Ishikawa (cell line): ENCODE results near the gene CADM1.

ENCODE experiments used
- CEBPB ChIP-seq: IDR thresholded peaks from 2 replicates; pipeline ENCODE4 v1.6.1; 2012
- CREB1 ChIP-seq: IDR thresholded peaks from 2 replicates; pipeline ENCODE4 v1.6.1; 2012; ENCODE audit warnings: low read depth
- EGR1 ChIP-seq: IDR thresholded peaks from 2 replicates; pipeline ENCODE4 v1.6.1; 2012
- EP300 ChIP-seq: IDR thresholded peaks from 2 replicates; pipeline ENCODE4 v1.6.1; 2012; ENCODE audit warnings: borderline replicate concordance
- FOXM1 ChIP-seq: IDR thresholded peaks from 2 replicates; pipeline ENCODE4 v1.6.1; 2012; ENCODE audit warnings: low read depth, borderline replicate concordance
- NFIC ChIP-seq: IDR thresholded peaks from 2 replicates; pipeline ENCODE4 v1.6.1; 2012
- RAD21 ChIP-seq: IDR thresholded peaks from 2 replicates; pipeline ENCODE4 v1.6.1; 2012; ENCODE audit warnings: low read depth
- TAF1 ChIP-seq: IDR thresholded peaks from 2 replicates; pipeline ENCODE4 v1.6.1; 2012; ENCODE audit warnings: low read depth, mild to moderate bottlenecking
- TCF12 ChIP-seq: IDR thresholded peaks from 2 replicates; pipeline ENCODE4 v1.6.1; 2012; ENCODE audit warnings: low read depth
- TEAD4 ChIP-seq: IDR thresholded peaks from 2 replicates; pipeline ENCODE4 v1.6.1; 2012
- YY1 ChIP-seq: IDR thresholded peaks from 2 replicates; pipeline ENCODE4 v1.6.1; 2012; ENCODE audit warnings: low read depth
- ZBTB7A ChIP-seq: IDR thresholded peaks from 2 replicates; pipeline ENCODE4 v1.6.1; 2012; ENCODE audit warnings: low read depth
- TF ChIP-seq, protein P1 (sequence below): IDR thresholded peaks from 2 replicates; pipeline ENCODE4 v1.6.1; 2012; ENCODE audit warnings: low read depth, mild to moderate bottlenecking
- TF ChIP-seq, protein P2 (sequence below): IDR thresholded peaks from 2 replicates; pipeline ENCODE4 v1.6.1; 2012
- TF ChIP-seq, protein P3 (sequence below): IDR thresholded peaks from 2 replicates; pipeline ENCODE4 v1.6.1; 2012

The CADM1 gene

DNA sequence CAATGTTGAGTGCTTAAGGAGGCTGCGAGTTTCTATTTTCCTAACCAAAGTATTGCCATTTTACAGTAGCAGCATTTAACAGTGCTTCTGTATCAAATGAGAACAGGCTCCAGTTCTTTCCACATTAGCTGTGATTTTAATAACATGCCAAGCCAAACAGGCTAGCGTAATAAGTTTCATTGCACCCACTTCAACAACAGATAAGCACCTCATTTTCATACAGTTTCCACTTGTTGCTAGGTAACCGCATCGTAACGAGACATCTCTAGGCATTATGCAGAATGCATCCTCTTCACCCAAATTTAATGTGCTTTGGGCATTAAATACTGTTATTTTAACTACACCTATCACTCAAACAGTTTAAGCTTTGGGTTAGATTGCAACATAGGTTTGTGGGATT is 79.0 kb downstream of the CADM1 start:
- TF ChIP-seq RAD21 = no peak
- no peak for TF ChIP-seq YY1
- no peak for TF ChIP-seq FOXM1
- TF ChIP-seq, protein P1, sequence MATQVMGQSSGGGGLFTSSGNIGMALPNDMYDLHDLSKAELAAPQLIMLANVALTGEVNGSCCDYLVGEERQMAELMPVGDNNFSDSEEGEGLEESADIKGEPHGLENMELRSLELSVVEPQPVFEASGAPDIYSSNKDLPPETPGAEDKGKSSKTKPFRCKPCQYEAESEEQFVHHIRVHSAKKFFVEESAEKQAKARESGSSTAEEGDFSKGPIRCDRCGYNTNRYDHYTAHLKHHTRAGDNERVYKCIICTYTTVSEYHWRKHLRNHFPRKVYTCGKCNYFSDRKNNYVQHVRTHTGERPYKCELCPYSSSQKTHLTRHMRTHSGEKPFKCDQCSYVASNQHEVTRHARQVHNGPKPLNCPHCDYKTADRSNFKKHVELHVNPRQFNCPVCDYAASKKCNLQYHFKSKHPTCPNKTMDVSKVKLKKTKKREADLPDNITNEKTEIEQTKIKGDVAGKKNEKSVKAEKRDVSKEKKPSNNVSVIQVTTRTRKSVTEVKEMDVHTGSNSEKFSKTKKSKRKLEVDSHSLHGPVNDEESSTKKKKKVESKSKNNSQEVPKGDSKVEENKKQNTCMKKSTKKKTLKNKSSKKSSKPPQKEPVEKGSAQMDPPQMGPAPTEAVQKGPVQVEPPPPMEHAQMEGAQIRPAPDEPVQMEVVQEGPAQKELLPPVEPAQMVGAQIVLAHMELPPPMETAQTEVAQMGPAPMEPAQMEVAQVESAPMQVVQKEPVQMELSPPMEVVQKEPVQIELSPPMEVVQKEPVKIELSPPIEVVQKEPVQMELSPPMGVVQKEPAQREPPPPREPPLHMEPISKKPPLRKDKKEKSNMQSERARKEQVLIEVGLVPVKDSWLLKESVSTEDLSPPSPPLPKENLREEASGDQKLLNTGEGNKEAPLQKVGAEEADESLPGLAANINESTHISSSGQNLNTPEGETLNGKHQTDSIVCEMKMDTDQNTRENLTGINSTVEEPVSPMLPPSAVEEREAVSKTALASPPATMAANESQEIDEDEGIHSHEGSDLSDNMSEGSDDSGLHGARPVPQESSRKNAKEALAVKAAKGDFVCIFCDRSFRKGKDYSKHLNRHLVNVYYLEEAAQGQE = no peak
- TF ChIP-seq CEBPB = no peak
- TF ChIP-seq NFIC = no peak
- TF ChIP-seq CREB1 = no peak
- no peak for TF ChIP-seq TAF1
- TF ChIP-seq EP300 = no peak

DNA sequence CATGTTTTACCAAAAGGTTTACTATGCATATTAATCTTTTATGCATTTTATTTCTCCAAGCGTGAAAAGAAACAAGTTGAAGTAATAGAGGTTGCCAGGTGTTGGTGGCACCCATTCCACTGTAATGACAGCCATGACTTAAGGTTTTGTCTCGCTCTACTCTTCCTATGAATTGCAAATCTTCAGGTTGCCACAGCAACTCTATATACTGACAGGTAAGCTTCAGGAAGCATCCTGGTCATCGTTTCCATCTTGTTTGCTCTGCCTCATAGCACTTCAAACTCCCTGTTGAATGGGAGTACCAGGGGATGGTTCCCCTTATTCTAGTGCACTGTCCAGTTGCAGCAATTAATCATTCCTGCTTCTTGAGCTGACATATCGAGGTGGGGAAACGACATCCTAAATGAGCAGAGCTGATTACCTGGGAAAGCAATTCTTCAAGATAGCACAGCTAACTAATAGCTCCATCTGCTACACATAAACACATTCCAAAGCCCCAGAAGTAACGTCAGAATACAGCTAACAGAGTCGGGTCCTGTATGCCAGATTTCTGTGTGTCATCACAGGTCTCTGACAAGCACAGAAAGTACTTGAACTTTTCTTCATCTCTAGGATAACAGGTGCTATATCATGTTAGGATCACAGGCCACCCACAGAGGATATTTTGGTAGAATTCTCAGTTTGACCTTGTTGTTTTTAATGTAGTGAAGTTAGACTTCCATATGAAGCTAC is 80.3 kb downstream of the CADM1 start:
- TF ChIP-seq, protein P1 = no peak
- TF ChIP-seq TAF1 = no peak

DNA sequence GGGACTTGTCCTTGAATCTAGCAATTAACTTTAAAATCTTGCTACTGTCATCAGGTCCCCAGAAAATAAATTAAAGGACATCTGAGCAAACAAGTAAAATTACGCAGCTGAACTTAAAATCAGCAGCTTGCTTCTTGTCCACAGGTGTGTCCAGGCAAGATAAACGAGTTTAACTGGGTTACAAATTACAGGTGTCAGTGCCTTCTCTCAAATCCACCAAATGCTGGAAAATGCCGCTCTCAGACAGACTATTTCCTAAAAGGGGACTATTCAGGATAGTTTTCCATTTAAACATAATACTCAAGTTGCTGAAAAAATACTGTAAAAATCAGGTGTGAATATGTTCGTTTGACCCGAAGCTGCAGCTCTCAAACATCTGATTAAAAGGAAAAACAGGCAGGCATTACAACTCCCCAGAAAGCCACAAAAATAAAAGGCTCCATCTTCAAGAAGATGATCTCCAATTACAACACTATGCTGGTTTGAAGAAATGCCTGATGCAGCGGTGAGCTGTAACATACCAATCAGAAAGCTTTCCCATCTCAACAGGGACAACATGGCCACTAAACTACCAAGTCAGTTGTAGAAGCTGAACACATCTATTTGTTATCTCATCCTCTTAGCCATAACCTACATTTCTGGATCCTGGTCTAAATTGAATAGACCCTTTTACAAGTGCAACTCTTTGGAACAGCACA is 82.1 kb downstream of the CADM1 start:
- TF ChIP-seq TAF1 (no peak), EGR1 (no peak)

DNA sequence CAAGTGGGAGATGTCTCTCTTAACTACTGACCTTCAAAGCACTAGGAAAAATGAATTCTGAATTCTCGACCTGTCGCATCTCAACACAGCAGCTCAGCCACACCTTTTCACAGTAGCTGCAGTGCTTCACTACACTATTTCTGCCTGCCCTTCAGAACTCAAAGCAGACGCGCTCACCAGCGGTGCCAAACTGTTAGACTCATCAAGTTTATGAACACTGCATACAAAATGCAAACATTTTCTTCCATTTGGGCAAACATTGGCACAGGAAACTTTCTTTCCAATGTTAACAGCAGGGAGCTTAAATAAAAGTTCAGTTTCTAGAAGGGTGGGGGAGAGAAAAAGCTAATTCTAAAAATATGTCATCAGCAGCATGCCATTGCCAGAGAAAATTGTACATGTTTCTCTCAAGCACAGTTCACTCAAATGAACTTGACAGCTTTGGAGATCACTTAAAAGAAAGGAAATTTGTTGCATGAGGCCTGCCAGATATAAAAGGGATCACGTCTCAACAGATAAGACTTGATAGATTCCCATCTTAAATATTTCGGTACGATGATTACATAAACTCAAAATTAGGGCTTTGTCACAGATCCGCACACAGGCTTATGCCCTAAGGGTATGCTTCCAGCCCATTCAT is 82.7 kb downstream of the CADM1 start:
- TF ChIP-seq EGR1 = no peak
- TF ChIP-seq EP300 = no peak

DNA sequence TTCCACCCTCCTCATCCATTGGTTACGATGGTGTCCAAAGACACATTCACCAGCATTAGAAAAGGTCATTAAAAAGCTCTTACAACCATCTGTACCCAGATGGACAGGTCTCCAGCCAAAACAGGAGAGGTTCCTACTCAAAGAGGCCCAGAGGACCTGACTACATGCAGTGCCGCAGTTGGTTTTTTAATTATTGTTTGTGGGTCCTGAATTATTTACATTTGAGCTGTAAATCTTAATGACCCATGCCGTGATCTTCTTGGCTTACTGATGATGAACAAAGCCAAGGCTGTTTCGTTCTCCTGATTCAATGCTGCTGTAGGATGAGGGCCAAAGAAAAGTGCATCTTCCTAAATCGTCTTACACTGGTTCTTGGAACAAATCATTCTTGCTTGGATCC is 83.7 kb downstream of the CADM1 start:
- TF ChIP-seq EGR1 (no peak), TEAD4 (no peak), NFIC (no peak), FOXM1 (no peak), CEBPB (no peak), ZBTB7A (no peak), TAF1 (no peak), RAD21 (no peak), EP300 (no peak), YY1 (no peak), CREB1 (no peak), TCF12 (no peak)
- TF ChIP-seq, protein P2, sequence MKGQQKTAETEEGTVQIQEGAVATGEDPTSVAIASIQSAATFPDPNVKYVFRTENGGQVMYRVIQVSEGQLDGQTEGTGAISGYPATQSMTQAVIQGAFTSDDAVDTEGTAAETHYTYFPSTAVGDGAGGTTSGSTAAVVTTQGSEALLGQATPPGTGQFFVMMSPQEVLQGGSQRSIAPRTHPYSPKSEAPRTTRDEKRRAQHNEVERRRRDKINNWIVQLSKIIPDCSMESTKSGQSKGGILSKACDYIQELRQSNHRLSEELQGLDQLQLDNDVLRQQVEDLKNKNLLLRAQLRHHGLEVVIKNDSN = no peak
- TF ChIP-seq, protein P1 = no peak
- TF ChIP-seq, protein P3, sequence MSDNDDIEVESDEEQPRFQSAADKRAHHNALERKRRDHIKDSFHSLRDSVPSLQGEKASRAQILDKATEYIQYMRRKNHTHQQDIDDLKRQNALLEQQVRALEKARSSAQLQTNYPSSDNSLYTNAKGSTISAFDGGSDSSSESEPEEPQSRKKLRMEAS = no peak
